Measurements from ENCODE around the gene HOXA13.

HOXA13 gene

DNA sequence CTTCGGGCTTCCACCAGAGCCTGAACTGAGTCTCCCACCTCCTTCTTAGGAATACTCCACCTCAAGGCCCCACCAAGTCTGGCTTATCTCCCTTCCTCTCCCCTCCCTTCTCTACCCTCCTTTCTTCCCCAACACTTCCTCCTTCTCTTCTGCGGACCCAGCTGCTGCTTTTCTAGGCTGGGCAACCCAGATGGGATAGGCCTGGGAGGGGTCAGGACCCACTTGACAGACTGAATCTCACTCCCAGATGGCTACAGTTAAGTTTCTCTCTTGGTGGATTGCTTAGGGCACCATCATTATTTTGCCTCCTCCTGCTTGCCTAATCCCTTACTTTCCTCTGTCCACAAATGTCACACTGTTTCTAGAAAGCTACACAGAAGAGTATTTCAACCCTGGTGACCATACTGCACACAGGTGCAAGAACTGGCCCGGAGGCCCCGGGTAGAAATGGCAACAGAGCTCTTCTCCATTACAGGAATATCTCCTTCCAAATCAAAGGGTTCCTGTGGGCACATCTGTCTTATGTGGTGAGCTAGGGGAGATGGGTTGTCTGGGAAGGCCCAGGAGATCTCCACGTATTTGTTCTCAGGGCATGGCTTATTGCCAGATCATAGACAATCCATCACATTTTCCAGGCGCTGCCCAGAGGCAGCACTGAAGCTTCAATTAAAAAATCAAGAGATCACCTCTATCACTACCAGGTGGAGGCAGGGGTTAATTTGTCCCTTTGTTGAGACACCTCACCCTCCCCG, 9.7 kb downstream of the HOXA13 start:
- H3K4me3 ChIP-seq (ENCODE audit: low read length), result no peak overlapping the region
- no peak for DNase-seq (ENCODE audit: low read depth)
- TF ChIP-seq, protein P1, sequence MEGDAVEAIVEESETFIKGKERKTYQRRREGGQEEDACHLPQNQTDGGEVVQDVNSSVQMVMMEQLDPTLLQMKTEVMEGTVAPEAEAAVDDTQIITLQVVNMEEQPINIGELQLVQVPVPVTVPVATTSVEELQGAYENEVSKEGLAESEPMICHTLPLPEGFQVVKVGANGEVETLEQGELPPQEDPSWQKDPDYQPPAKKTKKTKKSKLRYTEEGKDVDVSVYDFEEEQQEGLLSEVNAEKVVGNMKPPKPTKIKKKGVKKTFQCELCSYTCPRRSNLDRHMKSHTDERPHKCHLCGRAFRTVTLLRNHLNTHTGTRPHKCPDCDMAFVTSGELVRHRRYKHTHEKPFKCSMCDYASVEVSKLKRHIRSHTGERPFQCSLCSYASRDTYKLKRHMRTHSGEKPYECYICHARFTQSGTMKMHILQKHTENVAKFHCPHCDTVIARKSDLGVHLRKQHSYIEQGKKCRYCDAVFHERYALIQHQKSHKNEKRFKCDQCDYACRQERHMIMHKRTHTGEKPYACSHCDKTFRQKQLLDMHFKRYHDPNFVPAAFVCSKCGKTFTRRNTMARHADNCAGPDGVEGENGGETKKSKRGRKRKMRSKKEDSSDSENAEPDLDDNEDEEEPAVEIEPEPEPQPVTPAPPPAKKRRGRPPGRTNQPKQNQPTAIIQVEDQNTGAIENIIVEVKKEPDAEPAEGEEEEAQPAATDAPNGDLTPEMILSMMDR (IDR thresholded peaks at IDR 0.05; ENCODE audit: insufficient read depth, low read depth, low read length, missing control alignments), result no peak

DNA sequence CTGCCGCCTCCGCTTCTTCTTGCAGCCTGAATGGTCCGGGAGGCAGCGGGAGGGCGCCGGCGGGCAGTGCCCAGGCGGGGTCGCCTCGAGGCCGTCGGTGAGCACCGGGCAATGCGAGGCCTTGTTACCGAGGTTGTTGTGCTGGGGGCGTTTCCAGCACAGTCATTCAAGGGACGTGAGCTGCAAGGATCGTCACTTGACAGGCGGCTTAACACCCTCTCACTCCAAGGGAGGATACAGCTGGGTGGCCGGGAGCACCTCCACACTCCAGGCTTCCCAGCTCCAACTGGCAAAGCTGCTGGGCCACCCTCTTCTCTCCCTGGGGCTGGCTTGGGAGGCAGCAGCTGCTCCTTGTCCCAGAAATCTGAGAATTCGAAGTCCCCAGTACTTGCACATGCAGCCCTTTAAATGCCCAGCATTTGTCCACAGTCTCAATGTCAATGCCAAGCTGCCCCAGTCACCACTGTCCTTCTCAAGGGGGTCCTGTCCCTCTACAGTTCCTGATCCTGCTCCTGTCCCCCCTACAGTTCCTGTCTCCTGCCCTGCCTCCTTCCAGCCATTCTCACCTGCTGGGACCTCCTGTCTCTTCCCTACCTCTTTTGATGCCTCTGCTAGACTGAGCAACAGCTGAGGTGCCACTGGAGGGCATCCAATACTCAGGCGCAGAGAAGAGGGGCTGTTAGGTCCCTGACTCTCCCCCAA, 10.4 kb downstream of the HOXA13 start:
- TF ChIP-seq, protein P1 (IDR thresholded peaks at IDR 0.05; ENCODE audit: insufficient read depth, low read depth, low read length, missing control alignments), result no peak

GRCh38 chr7:27188386-27189294, 11.3 kb downstream of the HOXA13 start:
- DNase-seq (ENCODE audit: low read depth), result no peak
- H3K4me3 ChIP-seq (ENCODE audit: low read length), result no peak overlapping the region
- TF ChIP-seq, protein P1 (IDR thresholded peaks at IDR 0.05; ENCODE audit: insufficient read depth, low read depth, low read length, missing control alignments), result no peak

More for the DNA sequence above, 10.4 kb downstream of the HOXA13 start:
- no peak for DNase-seq (ENCODE audit: low read depth)
- H3K4me3 ChIP-seq (ENCODE audit: low read length), result no peak overlapping the region

- H3K4me3 ChIP-seq (ENCODE audit: low read length), result no peak overlapping the region
- TF ChIP-seq, protein P1 (IDR thresholded peaks at IDR 0.05; ENCODE audit: insufficient read depth, low read depth, low read length, missing control alignments), result no peak
Measured at GRCh38 chr7:27187475-27188385, 12.2 kb downstream of the HOXA13 start.

DNA sequence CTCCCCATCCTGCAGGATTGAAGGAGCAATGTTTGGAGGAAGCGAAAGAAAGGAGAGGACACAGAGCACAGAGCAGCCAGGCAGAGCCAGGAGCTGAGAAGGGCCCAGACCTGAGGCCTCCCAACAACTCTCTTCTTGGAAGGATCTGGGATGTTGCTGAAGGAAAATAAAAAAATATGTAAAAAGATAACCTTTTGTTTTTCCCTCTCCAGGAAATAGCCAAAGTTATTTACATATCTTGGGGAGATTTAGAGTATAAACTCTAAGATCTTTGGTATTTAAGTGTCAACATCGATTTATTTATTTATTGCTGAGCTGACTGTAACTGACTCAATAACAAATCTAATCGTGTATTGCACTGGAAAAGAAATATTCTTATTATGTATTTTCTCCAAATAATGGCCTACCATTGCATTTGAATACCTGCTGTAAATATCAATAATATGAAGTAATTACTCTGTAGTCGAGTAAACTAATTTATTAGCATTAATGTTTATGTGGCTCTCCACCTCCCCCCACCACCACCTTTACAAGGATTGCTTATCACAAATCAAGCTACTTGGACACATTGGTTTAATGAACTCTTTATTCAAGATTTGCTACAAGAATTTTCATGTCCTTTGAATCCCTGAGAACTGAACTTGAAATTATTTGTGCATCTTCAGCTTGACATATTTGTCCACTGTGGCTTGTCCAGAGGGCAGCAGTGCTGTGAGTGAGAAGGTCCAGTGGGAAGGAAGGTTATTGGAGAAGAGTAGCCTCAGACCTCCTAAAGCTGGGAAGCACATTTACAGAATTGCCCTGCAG, 13.0 kb downstream of the HOXA13 start:
- H3K4me3 ChIP-seq (ENCODE audit: low read length), result no peak overlapping the region
- DNase-seq (ENCODE audit: low read depth), result no peak
- TF ChIP-seq, protein P1 (IDR thresholded peaks at IDR 0.05; ENCODE audit: insufficient read depth, low read depth, low read length, missing control alignments), result no peak

More at GRCh38 chr7:27187475-27188385, 12.2 kb downstream of the HOXA13 start:
- no peak for DNase-seq (ENCODE audit: low read depth)
